ENCODE results near the gene AIG1.
"Not testable (repeated sequence)": the region's sequence is repeated elsewhere in the genome, so short reads cannot be mapped to it uniquely, and the experiment has no call there.

AIG1 gene

GRCh38 chr6:143024977-143025376 lies 35.7 kb upstream of the AIG1 start:
- H3K9ac ChIP-seq (ENCODE audit: insufficient read length) = no peak overlapping the region
- no peak overlapping the region for H3K4me3 ChIP-seq
- H3K27ac ChIP-seq = no peak overlapping the region
- TF ChIP-seq POLR2AphosphoS5 (IDR thresholded peaks at IDR 0.05; ENCODE audit: borderline replicate concordance, low read depth, low read length) (no peak), EZH2 (IDR thresholded peaks at IDR 0.05) (no peak), FOXP2 (optimal IDR thresholded peaks at IDR 0.05; ENCODE audit: control extremely low read depth, extremely low read length, insufficient read depth) (no peak)
- H3K9me3 ChIP-seq (ENCODE audit: low read depth, low read length) = no peaks in the 10 kb centered on the region
- no peak for DNase-seq (ENCODE audit: low read depth, low spot score)
- H3K36me3 ChIP-seq (ENCODE audit: insufficient read depth, low read length) = no peaks in the 10 kb centered on the region

- no peak for TF ChIP-seq POLR2AphosphoS5 (IDR thresholded peaks at IDR 0.05; ENCODE audit: borderline replicate concordance, low read depth, low read length)
- TF ChIP-seq EZH2 (IDR thresholded peaks at IDR 0.05) = no peak
- no peak for TF ChIP-seq FOXP2 (optimal IDR thresholded peaks at IDR 0.05; ENCODE audit: control extremely low read depth, extremely low read length, insufficient read depth)
- no peaks in the 10 kb centered on the region for H3K36me3 ChIP-seq (ENCODE audit: insufficient read depth, low read length)
- no peak overlapping the region for H3K27ac ChIP-seq
- no peak overlapping the region for H3K9ac ChIP-seq (ENCODE audit: insufficient read length)
- no peak overlapping the region for H3K4me3 ChIP-seq
- H3K9me3 ChIP-seq (ENCODE audit: low read depth, low read length) = no peaks in the 10 kb centered on the region
- DNase-seq (ENCODE audit: low read depth, low spot score) = no peak
Measured at GRCh38 chr6:143026696-143027449, 33.8 kb upstream of the AIG1 start.

GRCh38 chr6:143034689-143035334 lies 25.9 kb upstream of the AIG1 start:
- no peak for TF ChIP-seq POLR2AphosphoS5 (IDR thresholded peaks at IDR 0.05; ENCODE audit: borderline replicate concordance, low read depth, low read length)
- TF ChIP-seq EZH2 (IDR thresholded peaks at IDR 0.05) = no peak
- TF ChIP-seq FOXP2 (optimal IDR thresholded peaks at IDR 0.05; ENCODE audit: control extremely low read depth, extremely low read length, insufficient read depth) = no peak
- H3K27ac ChIP-seq = no peak overlapping the region
- no peak for DNase-seq (ENCODE audit: low read depth, low spot score)
- no peaks in the 10 kb centered on the region for H3K36me3 ChIP-seq (ENCODE audit: insufficient read depth, low read length)
- no peak overlapping the region for H3K9ac ChIP-seq (ENCODE audit: insufficient read length)
- H3K9me3 ChIP-seq (ENCODE audit: low read depth, low read length) = no peaks in the 10 kb centered on the region
- H3K4me3 ChIP-seq = no peak overlapping the region

GRCh38 chr6:143037470-143037869 lies 23.2 kb upstream of the AIG1 start:
- TF ChIP-seq FOXP2 (optimal IDR thresholded peaks at IDR 0.05; ENCODE audit: control extremely low read depth, extremely low read length, insufficient read depth) (no peak), POLR2AphosphoS5 (IDR thresholded peaks at IDR 0.05; ENCODE audit: borderline replicate concordance, low read depth, low read length) (no peak), EZH2 (IDR thresholded peaks at IDR 0.05) (no peak)

GRCh38 chr6:143038833-143039232 lies 21.9 kb upstream of the AIG1 start:
- H3K9ac ChIP-seq (ENCODE audit: insufficient read length) = no peak overlapping the region
- no peaks in the 10 kb centered on the region for H3K36me3 ChIP-seq (ENCODE audit: insufficient read depth, low read length)
- H3K4me3 ChIP-seq = no peak overlapping the region
- no peaks in the 10 kb centered on the region for H3K9me3 ChIP-seq (ENCODE audit: low read depth, low read length)
- DNase-seq (ENCODE audit: low read depth, low spot score) = no peak
- no peak for TF ChIP-seq POLR2AphosphoS5 (IDR thresholded peaks at IDR 0.05; ENCODE audit: borderline replicate concordance, low read depth, low read length)
- no peak for TF ChIP-seq EZH2 (IDR thresholded peaks at IDR 0.05)
- TF ChIP-seq FOXP2 (optimal IDR thresholded peaks at IDR 0.05; ENCODE audit: control extremely low read depth, extremely low read length, insufficient read depth) = no peak
- no peak overlapping the region for H3K27ac ChIP-seq

More at GRCh38 chr6:143037470-143037869, 23.2 kb upstream of the AIG1 start:
- no peak overlapping the region for H3K9ac ChIP-seq (ENCODE audit: insufficient read length)
- H3K9me3 ChIP-seq (ENCODE audit: low read depth, low read length) = no peaks in the 10 kb centered on the region
- no peak overlapping the region for H3K4me3 ChIP-seq
- no peak for DNase-seq (ENCODE audit: low read depth, low spot score)
- H3K36me3 ChIP-seq (ENCODE audit: insufficient read depth, low read length) = no peaks in the 10 kb centered on the region
- H3K27ac ChIP-seq = no peak overlapping the region

- Histone ChIP-seq H3K36me3 (ENCODE audit: insufficient read depth, low read length) (no peaks in the 10 kb centered on the region), H3K4me3 (no peak overlapping the region), H3K27ac (no peak overlapping the region), H3K9ac (ENCODE audit: insufficient read length) (no peak overlapping the region), H3K9me3 (ENCODE audit: low read depth, low read length) (no peaks in the 10 kb centered on the region)
- TF ChIP-seq FOXP2 (optimal IDR thresholded peaks at IDR 0.05; ENCODE audit: control extremely low read depth, extremely low read length, insufficient read depth) (no peak), EZH2 (IDR thresholded peaks at IDR 0.05) (no peak), POLR2AphosphoS5 (IDR thresholded peaks at IDR 0.05; ENCODE audit: borderline replicate concordance, low read depth, low read length) (no peak)
- no peak for DNase-seq (ENCODE audit: low read depth, low spot score)
Measured at GRCh38 chr6:143039548-143039947, 21.1 kb upstream of the AIG1 start.

GRCh38 chr6:143040018-143040417 lies 20.7 kb upstream of the AIG1 start:
- Histone ChIP-seq H3K4me3 (no peak overlapping the region), H3K27ac (no peak overlapping the region), H3K36me3 (ENCODE audit: insufficient read depth, low read length) (no peaks in the 10 kb centered on the region), H3K9me3 (ENCODE audit: low read depth, low read length) (no peaks in the 10 kb centered on the region), H3K9ac (ENCODE audit: insufficient read length) (no peak overlapping the region)
- TF ChIP-seq FOXP2 (optimal IDR thresholded peaks at IDR 0.05; ENCODE audit: control extremely low read depth, extremely low read length, insufficient read depth) (no peak), POLR2AphosphoS5 (IDR thresholded peaks at IDR 0.05; ENCODE audit: borderline replicate concordance, low read depth, low read length) (no peak), EZH2 (IDR thresholded peaks at IDR 0.05) (no peak)
- no peak for DNase-seq (ENCODE audit: low read depth, low spot score)

- not testable (repeated sequence) for DNase-seq (ENCODE audit: low read depth, low spot score); H3K9me3 ChIP-seq (ENCODE audit: low read depth, low read length); H3K27ac ChIP-seq; H3K9ac ChIP-seq (ENCODE audit: insufficient read length); H3K36me3 ChIP-seq (ENCODE audit: insufficient read depth, low read length); H3K4me3 ChIP-seq
Measured at GRCh38 chr6:143044345-143044744, 16.3 kb upstream of the AIG1 start.

Data from SK-N-MC (cell line).